Measurements from ENCODE around the gene PDE4D.

- TF ChIP-seq CTCF (IDR thresholded peaks at IDR 0.05) (no peak), POLR2A (IDR thresholded peaks at IDR 0.05) (no peak)
Observed at GRCh38 chr5:59777028-59777427, 116.5 kb downstream of the PDE4D start.
